ENCODE data around the gene PPIB. TPM values are rescaled to one million over a fixed set of nuclear protein-coding genes. Genes with fewer than 3 reads are reported as not detected.

Gene PPIB
- total and polyA plus RNA-seq, 4 donors = 379 to 768 (median 632) TPM

DNA sequence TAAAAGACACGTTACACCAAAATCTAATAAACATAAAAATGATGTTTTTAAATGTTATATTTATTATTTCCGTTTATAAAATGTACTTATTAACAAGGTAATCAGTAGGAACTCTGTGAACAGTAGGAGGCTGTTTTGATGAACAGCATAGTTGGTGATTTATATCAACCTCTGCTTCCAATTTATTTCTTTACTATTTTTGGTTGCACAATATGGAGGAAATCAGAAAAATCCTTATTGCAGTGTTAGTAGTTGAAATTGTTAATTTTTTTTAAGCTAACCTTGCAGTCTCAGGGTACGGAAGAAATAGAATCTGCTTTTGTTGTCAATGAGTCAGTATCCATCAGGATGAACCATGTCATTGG lies 16.3 kb downstream of the PPIB start:
- 93% methylated on average over 3 of the region's 3 CpGs for WGBS
- H3K27me3 ChIP-seq (ENCODE audit: control insufficient read depth in 4 of 4, insufficient read depth in 4 of 4, low read length in 3 of 4) = no peaks in the 10 kb centered on the region
- H3K9ac ChIP-seq (ENCODE audit: low read depth in 1 of 2, low read length in 2 of 2) = no peak overlapping the region
- H3K36me3 ChIP-seq (ENCODE audit: control insufficient read depth in 4 of 4, insufficient read depth in 3 of 4, low read depth in 1 of 4, low read length in 3 of 4) = peaks cover 0 to 34% (median 9%) of the 10 kb centered on the region in 4 donors
- DNase-seq (ENCODE audit: low spot score) = no peak
- H3K4me1 ChIP-seq (ENCODE audit: control insufficient read depth in 4 of 4, insufficient read depth in 4 of 4, low read length in 3 of 4) = peaks cover 3 to 9% (median 5%) of the 10 kb centered on the region in 4 donors
- TF ChIP-seq, protein P1, sequence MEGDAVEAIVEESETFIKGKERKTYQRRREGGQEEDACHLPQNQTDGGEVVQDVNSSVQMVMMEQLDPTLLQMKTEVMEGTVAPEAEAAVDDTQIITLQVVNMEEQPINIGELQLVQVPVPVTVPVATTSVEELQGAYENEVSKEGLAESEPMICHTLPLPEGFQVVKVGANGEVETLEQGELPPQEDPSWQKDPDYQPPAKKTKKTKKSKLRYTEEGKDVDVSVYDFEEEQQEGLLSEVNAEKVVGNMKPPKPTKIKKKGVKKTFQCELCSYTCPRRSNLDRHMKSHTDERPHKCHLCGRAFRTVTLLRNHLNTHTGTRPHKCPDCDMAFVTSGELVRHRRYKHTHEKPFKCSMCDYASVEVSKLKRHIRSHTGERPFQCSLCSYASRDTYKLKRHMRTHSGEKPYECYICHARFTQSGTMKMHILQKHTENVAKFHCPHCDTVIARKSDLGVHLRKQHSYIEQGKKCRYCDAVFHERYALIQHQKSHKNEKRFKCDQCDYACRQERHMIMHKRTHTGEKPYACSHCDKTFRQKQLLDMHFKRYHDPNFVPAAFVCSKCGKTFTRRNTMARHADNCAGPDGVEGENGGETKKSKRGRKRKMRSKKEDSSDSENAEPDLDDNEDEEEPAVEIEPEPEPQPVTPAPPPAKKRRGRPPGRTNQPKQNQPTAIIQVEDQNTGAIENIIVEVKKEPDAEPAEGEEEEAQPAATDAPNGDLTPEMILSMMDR (IDR thresholded peaks at IDR 0.05; ENCODE audit: low read depth, low read length, missing input control) = no peak
- no peak for TF ChIP-seq GABPA (IDR thresholded peaks at IDR 0.05 in 1 of 2, conservative IDR thresholded peaks at IDR 0.05 in 1 of 2)
- TF ChIP-seq, protein P2, sequence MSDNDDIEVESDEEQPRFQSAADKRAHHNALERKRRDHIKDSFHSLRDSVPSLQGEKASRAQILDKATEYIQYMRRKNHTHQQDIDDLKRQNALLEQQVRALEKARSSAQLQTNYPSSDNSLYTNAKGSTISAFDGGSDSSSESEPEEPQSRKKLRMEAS (IDR thresholded peaks at IDR 0.05) = no peak
- H3K9me3 ChIP-seq (ENCODE audit: control insufficient read depth in 4 of 4, low read length in 3 of 4) = no peaks in the 10 kb centered on the region
- H3K27ac ChIP-seq (ENCODE audit: low read depth in 1 of 2, low read length in 2 of 2) = no peak overlapping the region
- no peak overlapping the region for H3K4me3 ChIP-seq (ENCODE audit: low read depth in 1 of 3, low read length in 3 of 3)

DNA sequence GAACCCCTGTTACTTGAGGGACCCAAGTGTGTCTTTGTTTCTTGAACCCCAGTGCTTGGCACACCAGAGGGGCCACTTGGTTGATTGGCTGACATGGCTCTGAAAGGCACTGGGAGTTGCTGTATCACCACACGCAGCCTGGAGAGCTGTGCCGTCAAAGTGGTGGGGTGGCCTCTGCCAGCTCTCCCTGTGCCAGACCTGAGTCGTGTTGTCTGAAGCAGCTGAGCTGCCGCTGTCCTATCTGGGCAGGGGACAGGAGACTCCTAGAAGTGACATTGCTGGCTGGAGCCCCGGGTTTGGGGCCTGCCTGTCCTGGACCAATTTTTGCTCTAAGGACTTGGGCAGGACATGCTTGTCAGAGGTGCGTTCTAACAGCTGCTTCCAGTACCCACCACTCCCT lies 16.8 kb downstream of the PPIB start:
- H3K27ac ChIP-seq (ENCODE audit: low read depth in 1 of 2, low read length in 2 of 2) = no peak overlapping the region
- peaks cover 2 to 6% (median 2%) of the 10 kb centered on the region in 4 donors for H3K4me1 ChIP-seq (ENCODE audit: control insufficient read depth in 4 of 4, insufficient read depth in 4 of 4, low read length in 3 of 4)
- H3K9ac ChIP-seq (ENCODE audit: low read depth in 1 of 2, low read length in 2 of 2) = no peak overlapping the region
- H3K27me3 ChIP-seq (ENCODE audit: control insufficient read depth in 4 of 4, insufficient read depth in 4 of 4, low read length in 3 of 4) = no peaks in the 10 kb centered on the region
- 80% methylated on average over 6 of the region's 6 CpGs for WGBS
- peaks cover 0 to 38% (median 12%) of the 10 kb centered on the region in 4 donors for H3K36me3 ChIP-seq (ENCODE audit: control insufficient read depth in 4 of 4, insufficient read depth in 3 of 4, low read depth in 1 of 4, low read length in 3 of 4)
- DNase-seq (ENCODE audit: low spot score) = no peak
- no peak overlapping the region for H3K4me3 ChIP-seq (ENCODE audit: low read depth in 1 of 3, low read length in 3 of 3)
- H3K9me3 ChIP-seq (ENCODE audit: control insufficient read depth in 4 of 4, low read length in 3 of 4) = no peaks in the 10 kb centered on the region
- TF ChIP-seq FOXA1 (IDR thresholded peaks at IDR 0.05) (no peak), RXRA (IDR thresholded peaks at IDR 0.05) (no peak), TAF1 (conservative IDR thresholded peaks at IDR 0.05) (no peak), YY1 (IDR thresholded peaks at IDR 0.05) (no peak)
- TF ChIP-seq, protein P3, sequence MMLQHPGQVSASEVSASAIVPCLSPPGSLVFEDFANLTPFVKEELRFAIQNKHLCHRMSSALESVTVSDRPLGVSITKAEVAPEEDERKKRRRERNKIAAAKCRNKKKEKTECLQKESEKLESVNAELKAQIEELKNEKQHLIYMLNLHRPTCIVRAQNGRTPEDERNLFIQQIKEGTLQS (IDR thresholded peaks at IDR 0.05) = no peak
- TF ChIP-seq, protein P4, sequence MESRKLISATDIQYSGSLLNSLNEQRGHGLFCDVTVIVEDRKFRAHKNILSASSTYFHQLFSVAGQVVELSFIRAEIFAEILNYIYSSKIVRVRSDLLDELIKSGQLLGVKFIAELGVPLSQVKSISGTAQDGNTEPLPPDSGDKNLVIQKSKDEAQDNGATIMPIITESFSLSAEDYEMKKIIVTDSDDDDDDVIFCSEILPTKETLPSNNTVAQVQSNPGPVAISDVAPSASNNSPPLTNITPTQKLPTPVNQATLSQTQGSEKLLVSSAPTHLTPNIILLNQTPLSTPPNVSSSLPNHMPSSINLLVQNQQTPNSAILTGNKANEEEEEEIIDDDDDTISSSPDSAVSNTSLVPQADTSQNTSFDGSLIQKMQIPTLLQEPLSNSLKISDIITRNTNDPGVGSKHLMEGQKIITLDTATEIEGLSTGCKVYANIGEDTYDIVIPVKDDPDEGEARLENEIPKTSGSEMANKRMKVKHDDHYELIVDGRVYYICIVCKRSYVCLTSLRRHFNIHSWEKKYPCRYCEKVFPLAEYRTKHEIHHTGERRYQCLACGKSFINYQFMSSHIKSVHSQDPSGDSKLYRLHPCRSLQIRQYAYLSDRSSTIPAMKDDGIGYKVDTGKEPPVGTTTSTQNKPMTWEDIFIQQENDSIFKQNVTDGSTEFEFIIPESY (IDR thresholded peaks at IDR 0.05) = no peak
- TF ChIP-seq, protein P1 (IDR thresholded peaks at IDR 0.05; ENCODE audit: low read depth, low read length, missing input control) = no peak
